ENCODE results near the gene UPK1A. TPM values are rescaled to one million over a fixed set of nuclear protein-coding genes. Genes with fewer than 3 reads are reported as not detected.
A peak's percentile ranks its signal among the peaks of the same experiment; 100 is the strongest.

UPK1A gene
- total RNA-seq, 1 experiment from 2014 or later, result 1.6 TPM

- H3K4me3 Mint-ChIP-seq, result peak overlapping the region; percentile 83
- H3K4me1 Mint-ChIP-seq, result peaks cover 43% of the 10 kb centered on the region
- H3K9me3 Mint-ChIP-seq, result no peaks in the 10 kb centered on the region
- CTCF ChIA-PET, result interaction anchor here (0.6 to 2.7 kb wide), 5 partner anchors 13 to 158 kb away, joined by 3 to 16 read pairs (median 3); no protein-coding TSS in a partner anchor
- DNase-seq (ENCODE audit: low spot score) (no peak), ATAC-seq (peak; percentile 3)
- POLR2A ChIA-PET, result no interaction called here
- peaks cover 3% of the 10 kb centered on the region for H3K36me3 Mint-ChIP-seq
- H3K27ac Mint-ChIP-seq, result peak overlapping the region; percentile 97
- no peaks in the 10 kb centered on the region for H3K27me3 Mint-ChIP-seq (ENCODE audit: low read depth)
- TF ChIP-seq IRF2 (CRISPR knock-in tag; IDR thresholded peaks at IDR 0.05; ENCODE audit: borderline replicate concordance, low read depth) (0 out of 2 replicates have a peak, but pooled peaks have one; percentile 56), NFE2L1 (CRISPR knock-in tag; IDR thresholded peaks at IDR 0.05) (peak; percentile 54; the same call in 1 of the 2 replicates), MAX (CRISPR knock-in tag; IDR thresholded peaks at IDR 0.05) (peak; percentile 86), RORB (CRISPR knock-in tag; IDR thresholded peaks at IDR 0.05) (no peak), SMAD3 (CRISPR knock-in tag; IDR thresholded peaks at IDR 0.05; ENCODE audit: borderline replicate concordance) (peak; percentile 56; the same call in 1 of the 2 replicates), NR2C2 (CRISPR knock-in tag; IDR thresholded peaks at IDR 0.05) (no peak), GABPB1 (CRISPR knock-in tag; IDR thresholded peaks at IDR 0.05) (no peak), E2F4 (CRISPR knock-in tag; IDR thresholded peaks at IDR 0.05; ENCODE audit: borderline replicate concordance, low read depth) (0 out of 2 replicates have a peak, but pooled peaks have one; percentile 53), USF1 (CRISPR knock-in tag; IDR thresholded peaks at IDR 0.05) (0 out of 2 replicates have a peak, but pooled peaks have one; percentile 26)
Observed at GRCh38 chr19:35715981-35716800, 49.9 kb downstream of the UPK1A start.

GRCh38 chr19:35716801-35717664, 50.7 kb downstream of the UPK1A start:
- H3K4me1 Mint-ChIP-seq, result peaks cover 40% of the 10 kb centered on the region
- DNase-seq (ENCODE audit: low spot score), result peak; percentile 93
- H3K27ac Mint-ChIP-seq, result peak overlapping the region; percentile 97
- peak; percentile 78 for ATAC-seq
- ChIA-PET CTCF (interaction anchor here (2.7 kb wide), 1 partner anchor 67 kb away, joined by 8 read pairs; no protein-coding TSS in a partner anchor), POLR2A (interaction anchor here (1.4 kb wide), 1 partner anchor 28 kb away, joined by 3 read pairs; the partner anchor contains the start of genes PSENEN and U2AF1L4)
- H3K36me3 Mint-ChIP-seq, result peaks cover 3% of the 10 kb centered on the region
- H3K4me3 Mint-ChIP-seq, result peak overlapping the region; percentile 83
- H3K27me3 Mint-ChIP-seq (ENCODE audit: low read depth), result no peaks in the 10 kb centered on the region
- H3K9me3 Mint-ChIP-seq, result no peaks in the 10 kb centered on the region
- peak; percentile 46 for TF ChIP-seq USF2 (CRISPR knock-in tag; IDR thresholded peaks at IDR 0.05)
- no peak for TF ChIP-seq STAT6 (CRISPR knock-in tag; conservative IDR thresholded peaks at IDR 0.05; ENCODE audit: low read depth)
- TF ChIP-seq AFF4 (CRISPR knock-in tag; IDR thresholded peaks at IDR 0.05; ENCODE audit: borderline replicate concordance), result 0 out of 2 replicates have a peak, but pooled peaks have one; percentile 77
- peak; percentile 93 for TF ChIP-seq HMGXB4 (CRISPR knock-in tag; IDR thresholded peaks at IDR 0.05)
- TF ChIP-seq CREM (CRISPR knock-in tag; IDR thresholded peaks at IDR 0.05), result peak; percentile 69
- 0 out of 2 replicates have a peak, but pooled peaks have one; percentile 14 for TF ChIP-seq CREB1 (CRISPR knock-in tag; IDR thresholded peaks at IDR 0.05)
- 0 out of 2 replicates have a peak, but pooled peaks have one; percentile 67 for TF ChIP-seq ETV6 (CRISPR knock-in tag; IDR thresholded peaks at IDR 0.05)
- TF ChIP-seq MAX (CRISPR knock-in tag; IDR thresholded peaks at IDR 0.05), result peak; percentile 39
